Ecto neural progenitor cell (in vitro differentiated cells): ENCODE measurements around the gene NDUFA12.
"Not testable (repeated sequence)": the region's sequence is repeated elsewhere in the genome, so short reads cannot be mapped to it uniquely, and the experiment has no call there.

ENCODE experiments used
- DNase-seq: peaks from one replicate; pipeline ENCODE4 v3.0.0-alpha.2; 2018; ENCODE audit warnings: low spot score

NDUFA12 gene

DNA sequence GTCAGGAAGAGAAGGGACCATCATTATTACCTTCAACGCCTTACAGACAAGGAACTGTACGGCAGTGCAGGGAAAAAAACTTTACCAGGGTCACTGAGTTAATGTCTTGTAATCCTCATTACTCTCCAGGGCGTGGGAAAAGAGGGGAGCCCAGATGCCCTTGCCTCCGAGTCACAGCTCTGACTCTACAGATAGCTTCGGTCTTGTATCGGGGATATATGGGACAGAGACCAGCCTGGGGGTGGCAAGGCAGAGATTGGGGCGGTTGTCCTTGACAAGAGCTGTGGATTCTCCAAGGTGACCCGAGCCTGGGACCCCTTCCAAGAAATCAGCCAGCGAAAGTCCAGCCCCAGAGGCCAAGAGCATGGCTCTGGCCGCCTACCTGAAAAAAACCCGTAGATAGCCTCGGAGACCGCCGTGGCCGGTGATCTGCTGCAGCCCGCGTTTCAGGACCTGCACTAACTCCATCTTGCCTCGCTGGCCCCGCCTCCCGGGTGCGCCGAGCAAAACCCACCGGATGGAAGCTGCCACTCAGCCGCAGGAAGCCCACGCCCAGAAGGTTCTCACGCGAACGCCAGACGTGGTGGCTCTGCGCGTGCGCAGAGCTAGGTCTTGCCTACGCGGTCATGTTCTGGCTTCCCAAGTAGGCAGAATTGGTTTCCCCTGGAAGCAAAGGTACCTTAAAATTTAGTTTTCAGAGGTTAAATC, at the start of gene NDUFA12:
NDUFA12 (minus strand) TSS at position 485 of the 708 bp plus-strand sequence; CDS start at position 468, 17 bp downstream.
- DNase-seq = peak; percentile 98

DNA sequence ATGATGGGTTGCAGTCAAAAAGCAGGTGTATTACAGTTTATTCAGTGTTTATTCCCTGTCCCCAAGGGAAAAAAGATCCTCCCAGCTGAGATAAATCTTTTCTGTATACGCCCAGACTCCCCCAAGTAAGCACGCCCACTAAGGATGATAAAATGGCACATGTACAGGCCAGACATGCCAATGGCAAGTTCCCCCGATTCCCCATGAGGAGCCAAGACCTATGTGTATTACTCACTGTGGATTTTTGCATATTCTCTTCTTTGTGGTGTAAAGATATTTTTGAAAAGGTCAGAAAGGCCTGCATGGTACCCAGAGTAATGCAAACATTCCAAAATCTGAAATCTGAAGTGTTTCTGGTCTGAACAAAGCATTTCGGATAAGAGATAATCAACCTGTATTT, 47.7 kb upstream of the NDUFA12 start:
- DNase-seq = no peak

DNA sequence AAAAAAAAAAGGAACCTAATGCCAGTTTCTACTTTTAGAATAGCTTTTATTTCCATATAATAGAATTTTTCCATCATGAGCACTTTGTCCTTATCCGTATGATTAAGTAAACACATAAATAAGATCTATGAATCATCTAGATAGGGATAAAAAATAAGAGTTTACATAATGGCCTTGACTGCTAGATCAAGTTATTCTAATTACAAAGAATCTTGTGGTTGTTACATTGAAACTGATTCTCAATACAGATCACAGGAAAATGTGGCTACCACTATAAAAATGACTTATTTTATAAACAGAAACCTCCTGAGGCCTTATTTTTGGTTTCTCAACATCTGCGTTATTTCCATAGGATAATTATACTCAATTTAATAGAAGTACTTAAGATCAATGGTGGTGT, 34.4 kb upstream of the NDUFA12 start:
- no peak for DNase-seq

DNA sequence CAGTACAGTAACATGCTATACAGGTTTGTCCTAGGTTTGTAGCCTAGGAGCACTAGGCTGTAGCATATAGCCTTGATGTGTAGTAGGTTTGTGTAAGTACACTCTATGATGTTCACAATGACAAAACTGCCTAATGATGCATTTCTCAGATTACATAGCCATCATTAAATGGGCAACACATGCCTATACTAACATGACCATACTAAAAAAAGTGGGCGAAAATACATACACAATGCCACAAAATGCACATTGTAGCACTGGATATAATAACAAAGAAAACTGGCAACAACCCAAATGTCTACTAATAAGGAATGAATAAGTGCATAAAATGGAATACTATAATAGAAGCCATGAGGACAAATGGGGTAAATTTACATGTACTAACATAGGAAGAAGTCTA, 31.3 kb upstream of the NDUFA12 start:
- no peak for DNase-seq

DNA sequence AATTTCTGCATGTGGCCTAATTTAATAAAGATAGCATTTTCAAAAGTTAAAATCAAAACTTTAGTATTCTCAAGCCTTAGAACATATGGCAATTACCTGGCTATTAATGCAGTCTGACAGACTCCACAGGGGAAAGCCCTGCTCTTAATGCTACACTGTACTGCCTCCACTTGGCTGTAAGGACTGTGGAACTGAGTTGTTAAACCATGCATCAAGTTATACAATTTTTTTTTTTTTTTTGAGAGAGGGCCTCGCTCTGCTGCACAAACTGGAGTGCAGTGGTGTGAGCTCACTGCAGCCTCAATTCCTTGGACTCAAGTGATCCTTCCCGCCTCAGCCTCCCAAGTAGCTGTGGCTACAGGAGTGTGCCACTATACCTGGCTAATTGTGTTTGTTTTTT, 19.0 kb upstream of the NDUFA12 start:
- DNase-seq = no peak

DNA sequence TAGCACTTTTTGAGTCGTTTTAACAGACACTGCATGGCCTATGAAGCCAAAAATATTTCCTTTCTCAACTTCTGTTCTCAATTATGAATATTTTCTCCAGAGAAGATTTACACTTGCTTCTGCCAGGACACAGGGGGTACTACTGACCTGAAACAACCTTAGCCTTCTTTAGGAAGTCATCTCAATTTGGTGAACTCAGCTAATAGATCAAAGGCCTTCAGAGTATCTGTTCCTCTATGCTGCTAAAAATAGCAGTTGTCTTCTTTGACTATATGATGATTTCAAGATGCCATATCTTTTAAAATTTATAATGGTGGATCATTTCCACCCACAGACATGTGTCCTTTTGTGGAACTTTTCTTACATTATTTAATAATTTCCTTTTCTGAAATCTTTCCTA, 14.0 kb upstream of the NDUFA12 start:
- no peak for DNase-seq

DNA sequence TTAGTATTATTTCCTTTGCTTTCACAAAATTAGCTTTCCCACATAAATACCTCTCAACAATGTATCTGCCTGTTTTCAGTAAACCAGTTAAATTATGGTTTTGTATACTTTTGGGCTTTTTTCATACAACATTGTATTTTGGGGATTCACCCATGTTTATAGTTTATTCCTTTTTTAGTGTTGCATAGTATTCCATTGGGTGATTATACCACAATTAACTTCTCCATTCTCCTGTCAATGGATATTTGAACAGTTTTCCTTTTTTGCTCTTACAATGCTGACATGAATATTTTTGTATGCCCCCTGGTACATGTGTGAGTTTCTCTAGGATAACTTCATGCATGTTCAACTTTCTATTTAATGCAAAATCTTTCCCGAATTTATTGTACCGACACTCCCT, 12.6 kb upstream of the NDUFA12 start:
- DNase-seq = no peak

DNA sequence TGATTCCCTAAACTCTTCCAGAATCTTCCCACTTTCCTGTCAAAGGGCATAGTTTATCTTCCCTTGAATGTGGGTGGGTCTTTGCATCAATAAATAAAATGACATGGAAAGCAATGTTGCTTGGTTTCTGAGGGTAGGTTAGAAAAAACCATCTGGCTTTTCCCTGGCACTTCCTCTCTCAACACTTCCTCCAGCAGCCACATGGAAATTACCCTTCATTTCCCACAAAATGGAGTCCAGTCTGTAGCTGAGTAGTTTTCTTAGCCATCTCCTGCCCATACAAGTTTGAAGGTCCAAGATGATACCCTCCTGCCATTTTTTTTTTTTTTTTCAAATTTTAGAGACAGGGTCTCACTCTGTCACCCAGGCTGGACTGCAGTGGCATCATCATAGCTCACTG, 11.1 kb upstream of the NDUFA12 start:
- no peak for DNase-seq

DNA sequence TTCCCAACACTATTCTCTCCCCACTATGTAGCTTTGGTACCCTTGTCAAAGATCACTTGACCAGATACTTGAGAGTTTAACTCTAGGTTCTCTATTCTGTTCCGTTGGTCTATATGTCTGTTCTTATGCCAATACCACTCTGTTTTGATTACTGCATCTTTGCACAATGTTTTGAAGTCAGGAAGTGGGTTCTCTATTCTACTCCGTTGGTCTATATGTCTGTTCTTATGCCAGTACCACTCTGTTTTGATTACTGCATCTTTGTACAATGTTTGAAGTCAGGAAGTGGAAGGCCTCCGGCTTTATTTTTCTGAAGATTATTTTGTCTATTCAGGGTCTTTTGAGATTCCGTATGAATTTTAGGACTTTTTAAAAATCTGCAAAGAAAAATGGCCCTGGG, 2.7 kb upstream of the NDUFA12 start:
- no peak for DNase-seq

DNA sequence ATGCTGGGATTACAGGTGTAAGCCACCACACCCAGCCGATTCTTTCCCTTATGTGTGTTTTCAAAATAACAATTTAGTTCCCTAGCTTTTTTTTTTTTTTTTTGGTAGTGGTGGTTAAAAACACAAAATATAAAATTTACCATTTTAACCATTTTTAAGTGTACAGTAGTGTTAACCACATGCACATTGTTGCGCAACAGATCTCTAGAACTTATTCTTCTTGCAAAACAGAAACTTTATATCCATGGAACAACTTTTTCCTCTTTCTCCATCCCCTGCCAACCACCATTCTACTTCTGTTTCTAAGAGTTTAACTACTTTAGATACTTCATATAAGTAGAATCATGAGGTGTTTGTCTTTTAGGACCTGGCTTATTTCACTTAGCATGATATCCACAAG, 1.1 kb upstream of the NDUFA12 start:
- no peak for DNase-seq

DNA sequence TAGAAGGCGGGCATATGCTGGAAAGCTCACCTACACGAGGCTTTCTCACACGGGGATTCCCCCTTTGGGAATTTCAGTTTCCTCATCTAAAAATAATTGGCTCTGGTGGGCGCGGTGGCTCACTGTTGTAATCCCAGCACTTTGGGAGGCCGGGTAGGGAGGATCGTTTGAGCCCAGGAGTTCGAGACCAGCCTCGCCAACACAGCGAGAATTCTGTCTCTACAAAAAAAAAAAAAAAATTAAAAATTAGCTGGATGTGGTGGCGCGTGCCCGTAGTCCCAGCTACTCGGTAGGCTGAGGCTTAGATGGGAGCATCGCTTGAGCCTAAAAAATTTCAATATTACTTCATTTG, 400 bp upstream of the NDUFA12 start:
- no peak for DNase-seq

DNA sequence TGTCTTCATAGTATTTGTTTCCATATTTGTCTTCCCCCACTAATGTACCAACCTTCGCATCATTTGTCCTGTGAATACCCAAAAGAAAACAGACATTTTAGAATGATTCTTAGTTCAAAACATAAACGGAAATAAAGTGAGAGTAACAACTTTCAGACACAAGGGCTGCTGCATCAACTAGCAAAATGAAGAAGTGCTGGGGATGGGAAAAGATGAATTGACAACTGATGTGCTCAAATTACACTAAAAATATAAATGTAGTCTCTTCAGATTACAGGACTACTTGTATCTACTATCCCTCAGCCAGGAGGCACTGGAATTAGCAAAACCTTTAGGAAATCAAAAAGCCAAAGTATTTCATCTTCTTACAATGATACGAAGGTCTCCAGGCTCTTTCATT, 743 bp downstream of the NDUFA12 start:
- no peak for DNase-seq

DNA sequence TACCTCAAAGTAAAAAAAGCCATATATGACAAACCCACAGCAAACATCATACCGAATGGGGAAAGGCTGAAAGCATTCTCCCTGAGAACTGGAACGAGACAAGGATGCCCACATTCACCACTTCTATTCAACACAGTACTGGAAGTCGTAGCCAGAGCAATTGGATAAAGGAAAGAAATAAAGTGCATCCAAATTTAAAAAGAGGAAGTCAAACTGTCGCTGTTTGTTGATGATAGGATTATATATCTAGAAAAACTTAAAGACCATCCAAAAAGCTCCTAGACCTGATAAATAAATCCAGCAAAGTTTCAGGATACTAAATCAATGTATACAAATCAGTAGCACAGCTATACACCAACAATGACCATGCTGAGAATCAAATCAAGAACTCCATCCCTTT, 5.2 kb downstream of the NDUFA12 start:
- DNase-seq = no peak

DNA sequence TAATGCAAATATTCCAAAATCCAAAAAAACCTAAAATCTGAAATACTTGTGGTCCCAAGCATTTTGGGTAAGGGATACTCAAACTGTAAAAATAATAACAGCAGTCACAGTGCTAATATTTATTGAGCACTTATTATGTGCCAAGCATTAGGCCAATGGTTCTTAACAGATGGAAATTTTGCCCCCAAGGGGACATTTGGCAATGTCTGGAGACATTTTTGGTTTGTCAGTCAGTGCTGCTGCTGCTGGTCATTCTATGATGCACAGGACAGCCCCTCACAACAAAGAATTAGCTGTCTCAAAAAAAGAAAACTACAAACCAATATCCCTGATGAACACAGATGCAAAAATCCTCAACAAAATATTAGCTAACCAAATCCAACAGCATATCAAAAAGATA, 5.8 kb downstream of the NDUFA12 start:
- DNase-seq = no peak

DNA sequence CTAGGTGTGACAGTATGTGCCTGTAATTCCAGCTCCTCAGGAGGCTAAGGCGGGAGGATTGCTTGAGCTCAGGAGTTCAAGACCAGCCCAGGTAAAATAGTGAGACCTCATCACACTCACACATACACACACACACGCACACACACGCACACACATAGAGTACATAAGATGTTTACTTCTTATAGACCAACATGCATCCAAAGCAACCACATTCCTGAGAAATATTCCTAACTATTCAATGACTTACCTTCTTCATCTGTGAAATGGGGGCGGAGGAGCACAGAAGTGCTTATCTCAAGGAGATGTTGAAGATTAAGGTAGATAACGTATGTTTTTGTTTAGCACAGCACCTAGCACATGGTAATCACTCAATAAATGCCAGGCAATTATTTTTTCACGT, 6.4 kb downstream of the NDUFA12 start:
- DNase-seq = no peak

DNA sequence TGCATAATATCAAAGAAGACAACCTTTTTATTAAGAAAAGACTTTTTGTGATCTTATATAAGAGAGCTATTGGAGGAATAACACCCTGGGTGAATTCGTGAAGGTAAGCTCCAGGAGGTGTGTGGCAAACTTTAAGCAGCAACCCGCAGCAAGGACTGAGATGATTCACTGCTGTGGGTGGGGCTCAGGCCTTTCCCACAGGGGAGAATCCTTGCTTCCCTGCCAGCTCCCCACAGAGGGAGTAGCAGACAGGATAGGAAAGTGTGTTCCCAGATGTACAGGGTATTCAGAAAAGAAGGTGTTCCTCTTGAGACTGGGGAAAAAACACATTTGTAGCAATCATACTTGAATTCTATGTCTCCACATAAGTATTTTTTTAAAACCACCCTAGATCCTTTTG, 9.2 kb downstream of the NDUFA12 start:
- DNase-seq = no peak

DNA sequence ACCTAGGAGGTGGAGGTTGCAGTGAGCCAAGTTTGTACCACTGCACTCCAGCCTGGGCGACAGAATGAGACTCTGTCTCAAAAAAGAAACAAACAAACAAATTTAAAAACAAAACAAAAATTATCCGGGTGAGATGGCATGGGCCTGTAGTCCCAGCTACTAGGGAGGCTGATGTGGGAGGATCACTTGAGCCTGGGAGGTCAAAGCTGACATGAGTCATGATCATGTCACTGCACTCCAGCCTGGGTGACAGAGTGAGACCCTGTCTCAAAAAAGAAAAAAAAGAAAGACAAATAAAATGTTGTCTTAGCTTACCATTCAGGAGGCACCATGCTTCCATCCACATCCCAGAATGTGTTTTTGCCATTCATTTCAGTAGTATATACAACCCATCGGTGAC, 9.6 kb downstream of the NDUFA12 start:
- not testable (repeated sequence) for DNase-seq

DNA sequence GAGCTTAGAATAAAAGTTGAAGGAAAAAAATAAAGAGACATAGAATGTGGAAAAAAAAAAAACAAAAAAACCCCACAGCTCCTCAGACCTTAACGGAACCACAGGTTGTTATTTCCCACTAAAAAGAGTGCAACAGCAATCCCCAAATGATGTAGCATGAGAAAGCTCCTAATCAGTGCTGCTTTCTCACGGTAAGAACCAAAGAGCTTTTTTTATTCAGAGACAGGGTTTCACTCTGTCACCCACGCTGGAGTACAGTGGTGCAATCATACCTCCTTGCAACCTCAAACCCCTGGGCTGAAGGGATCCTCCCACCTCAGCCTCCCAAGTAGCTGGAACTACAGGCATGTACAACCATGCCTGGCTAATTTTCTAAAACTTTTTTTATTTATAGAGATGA, 13.3 kb downstream of the NDUFA12 start:
- no peak for DNase-seq

DNA sequence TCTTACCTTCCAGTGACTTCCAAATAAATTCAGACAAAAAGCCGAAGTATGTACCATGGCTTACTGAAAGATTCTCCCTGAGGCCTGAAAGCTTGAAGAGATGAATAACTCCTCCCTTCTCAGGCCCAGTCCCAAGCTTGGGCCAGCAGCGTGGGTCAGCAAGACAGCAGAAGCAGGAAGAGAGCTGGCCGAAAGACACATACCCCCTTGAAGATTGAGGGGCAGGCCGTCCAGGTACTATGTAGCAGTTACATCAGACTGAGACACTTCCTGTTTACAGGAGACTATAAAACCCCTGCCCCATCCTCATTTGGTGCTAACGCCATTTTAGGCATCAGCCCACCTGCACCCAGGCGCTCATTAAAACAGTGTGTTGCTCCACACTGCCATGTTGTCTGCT, 15.0 kb downstream of the NDUFA12 start:
- no peak for DNase-seq

DNA sequence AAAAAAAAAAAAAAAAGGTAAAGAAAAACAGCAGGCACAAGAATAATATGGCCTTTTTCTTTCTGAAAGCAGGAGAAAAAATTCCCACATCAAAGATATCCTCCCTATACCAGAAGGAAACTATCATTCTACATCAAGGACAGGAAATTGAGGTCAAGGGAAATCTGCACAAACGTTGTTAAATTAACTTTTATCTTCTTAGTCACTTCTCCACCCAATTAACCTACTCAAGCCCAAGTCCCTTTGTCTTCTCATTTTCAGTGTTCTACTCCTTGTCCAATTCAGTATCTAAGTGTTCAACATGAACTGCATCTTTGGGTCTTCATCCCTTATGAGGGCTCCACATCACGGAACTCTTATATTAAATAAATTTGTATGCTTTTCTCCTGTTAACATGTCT, 15.7 kb downstream of the NDUFA12 start:
- DNase-seq = no peak

DNA sequence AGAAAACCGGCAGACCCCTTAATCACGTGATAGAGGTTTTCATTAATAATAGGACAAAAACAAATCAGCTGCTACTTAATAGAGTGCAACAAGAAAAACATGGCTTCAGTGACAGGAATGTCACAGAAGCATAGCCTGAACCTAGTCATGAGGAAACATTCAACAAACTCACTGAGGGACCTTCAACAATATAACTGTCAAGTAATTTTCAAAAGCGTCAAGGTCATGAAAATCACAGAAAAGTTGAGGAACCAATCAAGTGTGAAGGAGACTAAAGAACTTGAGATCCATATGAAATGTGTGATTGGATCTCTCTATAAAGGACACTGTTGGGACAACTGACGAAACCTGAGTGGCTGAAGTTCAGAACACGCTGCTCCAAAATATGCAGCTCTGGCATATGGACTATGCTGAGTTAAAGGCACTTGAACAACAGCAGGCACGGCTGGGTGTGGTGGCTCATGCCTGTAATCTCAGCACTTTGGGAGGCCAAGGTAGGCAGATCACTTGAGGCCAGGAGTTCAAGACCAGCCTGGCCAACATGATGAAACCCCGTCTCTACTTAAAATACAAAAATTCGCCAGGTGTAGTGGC, 16.3 kb downstream of the NDUFA12 start:
- DNase-seq = no peak

DNA sequence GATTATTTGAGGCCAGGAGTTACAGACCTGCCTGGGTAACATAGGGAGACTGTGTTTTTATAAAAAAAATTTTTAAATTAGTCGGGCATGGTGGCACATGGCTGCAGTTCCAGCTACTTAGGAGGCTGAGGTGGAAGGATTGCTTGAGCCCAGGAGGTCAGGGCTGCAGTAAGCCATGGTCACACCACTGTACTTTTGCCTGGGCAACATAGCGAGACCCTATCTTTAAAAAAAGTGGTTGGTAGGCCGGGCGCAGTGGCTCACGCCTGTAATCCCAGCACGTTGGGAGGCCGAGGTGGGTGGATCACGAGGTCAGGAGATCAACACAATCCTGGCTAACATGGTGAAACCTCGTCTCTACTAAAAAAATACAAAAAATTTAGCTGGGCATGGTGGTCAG, 18.4 kb downstream of the NDUFA12 start:
- not testable (repeated sequence) for DNase-seq

DNA sequence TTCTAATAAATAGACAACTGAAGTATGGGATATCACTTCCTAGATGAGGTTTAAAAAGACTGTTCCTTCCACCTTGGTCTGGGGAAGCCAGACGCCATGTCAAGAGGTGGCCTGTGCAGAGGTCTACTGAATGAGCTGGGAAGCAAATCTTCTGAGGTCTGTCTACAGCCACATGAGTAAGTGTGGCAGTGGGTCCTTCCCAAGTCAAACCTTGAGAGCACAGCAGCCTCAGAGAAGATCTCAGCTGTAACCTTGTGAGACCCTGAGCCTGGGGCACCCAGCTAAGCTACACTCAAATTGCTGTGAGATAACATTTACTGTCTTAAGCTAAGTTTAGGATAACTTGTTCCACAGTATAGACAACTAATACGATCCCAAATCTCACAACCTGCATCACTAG, 20.2 kb downstream of the NDUFA12 start:
- DNase-seq = no peak

DNA sequence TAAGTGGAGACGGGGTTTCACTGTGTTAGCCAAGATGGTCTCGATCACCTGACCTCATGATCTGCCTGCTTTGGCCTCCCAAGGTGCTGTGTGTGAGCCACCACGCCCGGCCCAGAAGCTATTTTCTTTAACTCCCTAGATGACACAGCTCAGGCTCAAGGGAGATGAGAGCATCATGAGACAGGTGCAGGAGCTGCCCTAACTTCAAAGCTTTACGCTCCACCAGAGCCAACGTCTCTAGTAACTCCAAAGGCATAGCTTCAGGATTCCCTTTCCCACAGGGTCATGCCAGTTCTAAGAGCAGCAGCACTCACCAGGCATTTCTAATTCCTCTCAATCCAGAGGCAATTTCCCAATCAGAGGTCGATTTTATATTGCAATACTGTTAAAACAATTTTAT, 21.0 kb downstream of the NDUFA12 start:
- DNase-seq = no peak
